Measurements from ENCODE around the gene PLCB2. TPM values are rescaled to one million over a fixed set of nuclear protein-coding genes. Genes with fewer than 3 reads are reported as not detected.

The PLCB2 gene
- total and polyA plus RNA-seq, 9 of the 15 experiments (the other 6 are each of a cell fraction or from before 2014, with no cell fraction given), result 0.37 to 12.3 (median 8.0) TPM

DNA sequence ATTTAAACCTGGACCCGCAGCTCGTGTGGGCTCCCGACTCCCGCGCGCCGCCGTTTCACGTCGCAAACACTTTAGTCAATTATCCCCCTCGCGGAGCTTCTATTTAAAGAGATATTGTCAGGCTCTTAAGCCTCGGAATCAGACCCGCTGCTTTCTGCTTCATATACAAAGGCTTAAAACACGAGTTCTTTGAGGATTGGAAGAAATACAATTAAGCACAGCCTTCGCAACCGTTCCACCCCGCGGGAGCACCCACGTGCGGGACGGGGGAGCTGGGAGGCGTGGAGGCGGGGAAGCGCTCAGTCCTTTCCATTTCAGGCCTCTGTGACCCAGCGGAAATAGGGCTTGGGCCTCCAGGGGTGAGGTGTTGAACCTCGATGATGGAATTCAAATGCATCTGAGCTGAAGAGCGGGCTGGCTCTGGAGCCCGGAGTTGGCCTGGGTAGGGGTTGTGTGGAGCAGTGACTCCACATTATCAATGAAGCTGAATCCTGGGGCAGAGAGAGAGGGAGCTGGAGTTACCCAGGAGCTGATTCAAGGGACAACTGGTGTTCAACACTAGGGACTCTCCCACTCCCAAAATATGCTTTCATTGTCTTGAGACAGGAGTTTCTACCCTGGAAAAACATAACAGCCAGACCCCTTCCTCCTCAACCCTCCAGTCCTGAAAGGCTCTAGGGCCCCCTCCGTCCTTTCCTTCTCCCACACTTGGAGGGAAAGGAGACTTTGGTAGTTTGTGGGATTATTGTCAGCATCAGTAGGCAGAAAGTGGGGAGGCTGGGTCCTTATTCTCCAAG, 27.3 kb downstream of the PLCB2 start:
- 64% methylated on average over 30 of the region's 30 CpGs for WGBS (ENCODE audit: insufficient coverage, low coverage, missing lambda C conversion rate)
- BruUV-seq (replicated peaks), result no TSS peak
- no peak overlapping the region for H3K4me2 ChIP-seq (ENCODE audit: insufficient read depth, low read length)
- no peak overlapping the region for H3K4me3 ChIP-seq
- peaks cover 13 to 56% of the 10 kb centered on the region in 2 experiments for H3K4me1 ChIP-seq (replicated peaks in 1 of 2; ENCODE audit: control insufficient read depth in 2 of 2, insufficient read depth in 2 of 2, low read length in 2 of 2)
- H2AFZ ChIP-seq (ENCODE audit: low read depth, low read length), result no peak overlapping the region
- H3K27ac ChIP-seq (ENCODE audit: extremely low read depth, low read depth, low read length), result no peak overlapping the region
- ChIA-PET POLR2A (interaction anchor here (0.7 to 1.0 kb wide), 3 partner anchors 26 to 69 kb away, joined by 3 to 4 read pairs (median 3); no protein-coding TSS in a partner anchor), CTCF (ENCODE audit: low intra/inter-chr PET ratio) (interaction anchor here (0.8 to 6.3 kb wide), 5 partner anchors 22 to 141 kb away, joined by 4 to 87 read pairs (median 8); partner anchors contain the start of gene PLCB2)
- TF ChIP-seq, protein P1, sequence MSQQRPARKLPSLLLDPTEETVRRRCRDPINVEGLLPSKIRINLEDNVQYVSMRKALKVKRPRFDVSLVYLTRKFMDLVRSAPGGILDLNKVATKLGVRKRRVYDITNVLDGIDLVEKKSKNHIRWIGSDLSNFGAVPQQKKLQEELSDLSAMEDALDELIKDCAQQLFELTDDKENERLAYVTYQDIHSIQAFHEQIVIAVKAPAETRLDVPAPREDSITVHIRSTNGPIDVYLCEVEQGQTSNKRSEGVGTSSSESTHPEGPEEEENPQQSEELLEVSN (IDR thresholded peaks at IDR 0.05; ENCODE audit: borderline replicate concordance in 1 of 2, extremely low read depth in 1 of 2, insufficient read depth in 1 of 2, insufficient read length in 1 of 2, low read depth in 1 of 2, low read length in 1 of 2, poor library complexity in 1 of 2, severe bottlenecking in 1 of 2), result peak in 1 of 2 experiments; percentile 27
- TF ChIP-seq SMC3 (conservative IDR thresholded peaks at IDR 0.05; ENCODE audit: insufficient read depth, low read depth, low read length), result no peak
- TF ChIP-seq, protein P2, sequence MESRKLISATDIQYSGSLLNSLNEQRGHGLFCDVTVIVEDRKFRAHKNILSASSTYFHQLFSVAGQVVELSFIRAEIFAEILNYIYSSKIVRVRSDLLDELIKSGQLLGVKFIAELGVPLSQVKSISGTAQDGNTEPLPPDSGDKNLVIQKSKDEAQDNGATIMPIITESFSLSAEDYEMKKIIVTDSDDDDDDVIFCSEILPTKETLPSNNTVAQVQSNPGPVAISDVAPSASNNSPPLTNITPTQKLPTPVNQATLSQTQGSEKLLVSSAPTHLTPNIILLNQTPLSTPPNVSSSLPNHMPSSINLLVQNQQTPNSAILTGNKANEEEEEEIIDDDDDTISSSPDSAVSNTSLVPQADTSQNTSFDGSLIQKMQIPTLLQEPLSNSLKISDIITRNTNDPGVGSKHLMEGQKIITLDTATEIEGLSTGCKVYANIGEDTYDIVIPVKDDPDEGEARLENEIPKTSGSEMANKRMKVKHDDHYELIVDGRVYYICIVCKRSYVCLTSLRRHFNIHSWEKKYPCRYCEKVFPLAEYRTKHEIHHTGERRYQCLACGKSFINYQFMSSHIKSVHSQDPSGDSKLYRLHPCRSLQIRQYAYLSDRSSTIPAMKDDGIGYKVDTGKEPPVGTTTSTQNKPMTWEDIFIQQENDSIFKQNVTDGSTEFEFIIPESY (CRISPR knock-in tag; IDR thresholded peaks at IDR 0.05), result 0 out of 2 replicates have a peak, but pooled peaks have one; percentile 72
- H3K9ac ChIP-seq (ENCODE audit: insufficient read depth in 1 of 2, low read depth in 2 of 2, low read length in 2 of 2), result no peak overlapping the region; a peak in 1 of 4 replicates
- H3K36me3 ChIP-seq (ENCODE audit: control insufficient read depth, insufficient read depth, low read length), result no peaks in the 10 kb centered on the region
- ATAC-seq (no peak), DNase-seq (ENCODE audit: extremely low read depth in 1 of 4, low spot score in 3 of 4) (no peak), FAIRE-seq (no peak)
- H3K9me1 ChIP-seq (ENCODE audit: control insufficient read depth, insufficient read depth, low read length), result no peaks in the 10 kb centered on the region
- H4K20me1 ChIP-seq (replicated peaks; ENCODE audit: control insufficient read depth, insufficient read depth, low read length), result no peaks in the 10 kb centered on the region
- no peaks in the 10 kb centered on the region; a peak in 1 of 5 replicates for H3K27me3 ChIP-seq (ENCODE audit: control insufficient read depth in 2 of 2, insufficient read depth in 2 of 2, low read length in 2 of 2)
- H3K9me3 ChIP-seq (replicated peaks; ENCODE audit: control insufficient read depth, insufficient read depth, low read depth, low read length), result no peaks in the 10 kb centered on the region
- no peaks in the 10 kb centered on the region for H3K79me2 ChIP-seq (ENCODE audit: control insufficient read depth, insufficient read depth, low read length)
- in situ Hi-C loops (cut with MboI), result no loop called here
- intact Hi-C loops (cut with micrococcal nuclease), result loop anchor here (5.0 kb wide), 1 partner anchor 42 kb away; the partner anchor contains the start of gene INAFM2
